PC-9 (cell line): ENCODE measurements around the gene RBM10. TPM values are rescaled to one million over a fixed set of nuclear protein-coding genes. Genes with fewer than 3 reads are reported as not detected.

Source experiments
- BruUV-seq: library from RNA; stranded (reverse); fragments of 400-500 nt; replicated peaks from 2 replicates; lab custom pipeline; 2021; lab: Mats Ljungman, UMichigan
- CTCF ChIA-PET: fragments of 300-600 bp; sonication (Branson Sonifier 250); formaldehyde crosslinking; loops from one replicate; lab custom pipeline; 2022; ENCODE audit warnings: antibody characterized with exemption; lab: Charles Lee
- POLR2A ChIA-PET: fragments of 300-600 bp; sonication (Branson Sonifier 250); formaldehyde crosslinking; loops from one replicate; lab custom pipeline; 2022; ENCODE audit warnings: antibody characterized with exemption; ENCODE audit not compliant: unreplicated experiment; lab: Charles Lee
- DNase-seq, 2 experiments: peaks; one replicate each; pipeline versions ENCODE4 v3.0.0 to v3.0.0-alpha.2; 2015 to 2022; ENCODE audit warnings: mixed read lengths in 1 of 2
- H2AFZ ChIP-seq: fragments of 200-600 bp; sonication (generic); 2 replicates; pipeline ENCODE4 v1.8.1; 2017; ENCODE audit warnings: antibody characterized with exemption
- H3F3A ChIP-seq: fragments of 200-600 bp; sonication (generic); 2 replicates; pipeline ENCODE4 v1.8.1; 2017; ENCODE audit warnings: antibody characterized with exemption, mild to moderate bottlenecking, low read depth; ENCODE audit not compliant: insufficient read depth
- H3K27ac ChIP-seq: fragments of 200-600 bp; sonication (generic); 2 replicates; pipeline ENCODE4 v1.6.1; 2016; ENCODE audit warnings: mixed run types
- H3K27me3 ChIP-seq: fragments of 200-600 bp; sonication (generic); 2 replicates; pipeline ENCODE4 v1.6.1; 2016; ENCODE audit warnings: low read depth, mixed run types; ENCODE audit not compliant: insufficient read depth
- H3K36me3 ChIP-seq: fragments of 200-600 bp; sonication (generic); 2 replicates; pipeline ENCODE4 v1.6.1; 2016; ENCODE audit warnings: low read depth, mixed run types
- H3K4me1 ChIP-seq: fragments of 200-600 bp; sonication (generic); replicated peaks from 2 replicates; pipeline ENCODE4 v1.6.1; 2016; ENCODE audit warnings: mixed run types; ENCODE audit not compliant: insufficient read depth
- H3K4me2 ChIP-seq: fragments of 200-600 bp; sonication (generic); 2 replicates; pipeline ENCODE4 v1.6.1; 2017; ENCODE audit warnings: mixed run types
- H3K4me3 ChIP-seq: fragments of 200-600 bp; sonication (generic); 2 replicates; pipeline ENCODE4 v1.6.1; 2016; ENCODE audit warnings: mixed run types
- H3K79me2 ChIP-seq: fragments of 200-600 bp; sonication (generic); 2 replicates; pipeline ENCODE4 v1.6.1; 2017; ENCODE audit warnings: low read depth, mixed run types
- H3K9me2 ChIP-seq: fragments of 200-600 bp; sonication (generic); 2 replicates; pipeline ENCODE4 v1.8.1; 2017; ENCODE audit warnings: mild to moderate bottlenecking; ENCODE audit not compliant: insufficient read depth
- H3K9me3 ChIP-seq: fragments of 200-600 bp; sonication (generic); 2 replicates; pipeline ENCODE4 v1.8.1; 2016; ENCODE audit warnings: low read depth; ENCODE audit not compliant: insufficient read depth
- H4K20me1 ChIP-seq: fragments of 200-600 bp; sonication (generic); 2 replicates; pipeline ENCODE4 v1.8.1; 2017; ENCODE audit not compliant: insufficient read depth
- CTCF ChIP-seq: fragments of 200-600 bp; sonication (generic); conservative IDR thresholded peaks from 2 replicates; pipeline ENCODE4 v1.6.1; 2017; ENCODE audit warnings: mixed run types, antibody characterized with exemption, mild to moderate bottlenecking, moderate library complexity
- EZH2 ChIP-seq: fragments of 200-600 bp; sonication (generic); IDR thresholded peaks from 2 replicates; pipeline ENCODE4 v1.8.0; 2017; ENCODE audit warnings: antibody characterized with exemption, low read depth
- intact Hi-C: fragments of 100-400 bp; cut with micrococcal nuclease; formaldehyde crosslinking; loops from one replicate; pipeline ENCODE4 v1.10.0; 2022; ENCODE audit not compliant: unreplicated experiment
- total RNA-seq: library from RNA; stranded (reverse); gene quantifications from 2 replicates; pipeline ENCODE4 v1.2.3, GENCODE V29; 2021

Gene RBM10
- total RNA-seq, 1 experiment from 2014 or later, result 34.8 TPM

- no peak for DNase-seq
- H3K79me2 ChIP-seq, result no peaks in the 10 kb centered on the region
- no peaks in the 10 kb centered on the region for H3F3A ChIP-seq
- no peak overlapping the region for H3K4me2 ChIP-seq
- no peaks in the 10 kb centered on the region for H3K27me3 ChIP-seq
- no peak overlapping the region for H3K4me3 ChIP-seq
- no peaks in the 10 kb centered on the region for H4K20me1 ChIP-seq
- H3K9me3 ChIP-seq, result no peaks in the 10 kb centered on the region
- no peak overlapping the region for H2AFZ ChIP-seq
- TF ChIP-seq EZH2, result no peak
- no peak for TF ChIP-seq CTCF
- H3K27ac ChIP-seq, result no peak overlapping the region
- BruUV-seq, result no TSS peak
- no peaks in the 10 kb centered on the region for H3K36me3 ChIP-seq
- no peaks in the 10 kb centered on the region for H3K4me1 ChIP-seq
- ChIA-PET CTCF (no interaction called here), POLR2A (no interaction called here)
- H3K9me2 ChIP-seq, result no peaks in the 10 kb centered on the region
- intact Hi-C loops, result no loop called here
These were observed 37.2 kb downstream of the RBM10 start for GRCh38 chrX:47182106-47182700.

GRCh38 chrX:47184486-47184885 is 39.5 kb downstream of the RBM10 start:
- H3K9me3 ChIP-seq, result no peaks in the 10 kb centered on the region
- ChIA-PET POLR2A (no interaction called here), CTCF (no interaction called here)
- intact Hi-C loops, result no loop called here
- no peaks in the 10 kb centered on the region for H3K9me2 ChIP-seq
- H3K79me2 ChIP-seq, result no peaks in the 10 kb centered on the region
- no peaks in the 10 kb centered on the region for H3K27me3 ChIP-seq
- no peaks in the 10 kb centered on the region for H3K36me3 ChIP-seq
- no peaks in the 10 kb centered on the region for H4K20me1 ChIP-seq
- no peak overlapping the region for H3K4me2 ChIP-seq
- no peak for TF ChIP-seq CTCF
- no peaks in the 10 kb centered on the region for H3K4me1 ChIP-seq
- no peak overlapping the region for H3K4me3 ChIP-seq
- BruUV-seq, result no TSS peak
- no peak overlapping the region for H2AFZ ChIP-seq
- H3F3A ChIP-seq, result peaks cover 3% of the 10 kb centered on the region; the same call in 1 of the 2 replicates
- DNase-seq, result no peak
- no peak overlapping the region for H3K27ac ChIP-seq

- H3K9me2 ChIP-seq, result no peaks in the 10 kb centered on the region
- H3K79me2 ChIP-seq, result no peaks in the 10 kb centered on the region
- POLR2A ChIA-PET, result no interaction called here
- CTCF ChIA-PET, result no interaction called here
- no TSS peak for BruUV-seq
- no peaks in the 10 kb centered on the region for H3K4me1 ChIP-seq
- no peaks in the 10 kb centered on the region for H3K36me3 ChIP-seq
- intact Hi-C loops, result no loop called here
- DNase-seq, result no peak
- no peak for TF ChIP-seq CTCF
- TF ChIP-seq EZH2, result no peak
- H3K27ac ChIP-seq, result no peak overlapping the region
- H3K4me2 ChIP-seq, result no peak overlapping the region
- H3K27me3 ChIP-seq, result no peaks in the 10 kb centered on the region
- H4K20me1 ChIP-seq, result no peaks in the 10 kb centered on the region
- no peak overlapping the region for H3K4me3 ChIP-seq
- H3K9me3 ChIP-seq, result no peaks in the 10 kb centered on the region
- peaks cover 3% of the 10 kb centered on the region; the same call in 1 of the 2 replicates for H3F3A ChIP-seq
- no peak overlapping the region for H2AFZ ChIP-seq
These were observed 40.2 kb downstream of the RBM10 start for GRCh38 chrX:47185241-47185640.
